LNCaP clone FGC (cell line): ENCODE measurements around the gene SRRM3.

Experiments used
- DNase-seq: peaks from one replicate; pipeline ENCODE4 v3.0.0-alpha.2; 2011; ENCODE audit warnings: low read depth
- H3K4me3 ChIP-seq: 2 replicates; pipeline ENCODE4 v1.5.1; 2011; ENCODE audit warnings: mild to moderate bottlenecking, low read depth, low read length, control low read depth
- TF ChIP-seq, protein P1 (sequence below): IDR thresholded peaks from 2 replicates; pipeline ENCODE4 v1.5.1; 2012; ENCODE audit warnings: mild to moderate bottlenecking; ENCODE audit not compliant: control insufficient read depth, insufficient read depth; ENCODE audit errors: extremely low read depth

SRRM3 gene

GRCh38 chr7:76273503-76273902, 71.8 kb downstream of the SRRM3 start:
- TF ChIP-seq, protein P1, sequence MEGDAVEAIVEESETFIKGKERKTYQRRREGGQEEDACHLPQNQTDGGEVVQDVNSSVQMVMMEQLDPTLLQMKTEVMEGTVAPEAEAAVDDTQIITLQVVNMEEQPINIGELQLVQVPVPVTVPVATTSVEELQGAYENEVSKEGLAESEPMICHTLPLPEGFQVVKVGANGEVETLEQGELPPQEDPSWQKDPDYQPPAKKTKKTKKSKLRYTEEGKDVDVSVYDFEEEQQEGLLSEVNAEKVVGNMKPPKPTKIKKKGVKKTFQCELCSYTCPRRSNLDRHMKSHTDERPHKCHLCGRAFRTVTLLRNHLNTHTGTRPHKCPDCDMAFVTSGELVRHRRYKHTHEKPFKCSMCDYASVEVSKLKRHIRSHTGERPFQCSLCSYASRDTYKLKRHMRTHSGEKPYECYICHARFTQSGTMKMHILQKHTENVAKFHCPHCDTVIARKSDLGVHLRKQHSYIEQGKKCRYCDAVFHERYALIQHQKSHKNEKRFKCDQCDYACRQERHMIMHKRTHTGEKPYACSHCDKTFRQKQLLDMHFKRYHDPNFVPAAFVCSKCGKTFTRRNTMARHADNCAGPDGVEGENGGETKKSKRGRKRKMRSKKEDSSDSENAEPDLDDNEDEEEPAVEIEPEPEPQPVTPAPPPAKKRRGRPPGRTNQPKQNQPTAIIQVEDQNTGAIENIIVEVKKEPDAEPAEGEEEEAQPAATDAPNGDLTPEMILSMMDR = no peak
- H3K4me3 ChIP-seq = no peak overlapping the region
- DNase-seq = no peak

GRCh38 chr7:76278540-76278939, 76.8 kb downstream of the SRRM3 start:
- TF ChIP-seq, protein P1 = no peak
- no peak overlapping the region for H3K4me3 ChIP-seq
- no peak for DNase-seq

- DNase-seq = no peak
- H3K4me3 ChIP-seq = no peak overlapping the region
- TF ChIP-seq, protein P1 = no peak
Observed at GRCh38 chr7:76280408-76280807, 78.7 kb downstream of the SRRM3 start.

DNA sequence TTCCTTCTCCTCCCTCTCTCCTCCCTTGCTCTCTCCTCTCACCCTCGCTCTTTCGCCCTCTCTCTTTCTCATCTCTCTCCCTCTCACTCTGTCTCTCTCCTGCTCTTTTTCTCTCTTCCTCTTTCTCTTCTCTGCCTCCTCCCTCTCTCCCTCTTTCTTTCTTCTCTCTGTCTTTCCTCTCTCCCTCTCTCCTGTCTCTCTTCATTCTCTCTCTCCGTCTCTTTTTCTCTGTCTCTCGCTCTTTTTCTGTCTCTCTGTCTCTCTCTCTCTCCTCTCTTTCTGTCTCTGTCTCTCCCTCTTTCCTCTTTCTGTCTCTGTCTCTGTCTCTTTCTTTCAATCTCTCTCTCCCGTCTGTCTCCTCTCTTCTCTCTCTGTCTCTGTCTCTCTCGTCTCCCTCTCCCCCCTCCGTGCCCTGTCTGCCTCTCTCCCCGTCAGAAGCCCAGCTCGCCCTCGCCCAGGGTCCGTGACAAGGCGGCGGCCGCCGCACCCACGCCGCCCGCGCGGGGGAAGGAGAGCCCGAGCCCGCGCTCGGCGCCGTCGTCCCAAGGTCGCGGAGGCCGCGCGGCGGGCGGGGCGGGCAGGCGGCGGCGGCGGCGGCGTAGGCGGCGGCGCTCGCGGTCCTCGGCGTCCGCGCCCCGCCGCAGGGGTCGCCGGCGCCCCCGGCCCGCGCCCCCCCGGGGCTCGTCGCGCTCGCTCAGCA, 79.5 kb downstream of the SRRM3 start:
- H3K4me3 ChIP-seq = no peak overlapping the region
- no peak for DNase-seq
- TF ChIP-seq, protein P1 = no peak

DNA sequence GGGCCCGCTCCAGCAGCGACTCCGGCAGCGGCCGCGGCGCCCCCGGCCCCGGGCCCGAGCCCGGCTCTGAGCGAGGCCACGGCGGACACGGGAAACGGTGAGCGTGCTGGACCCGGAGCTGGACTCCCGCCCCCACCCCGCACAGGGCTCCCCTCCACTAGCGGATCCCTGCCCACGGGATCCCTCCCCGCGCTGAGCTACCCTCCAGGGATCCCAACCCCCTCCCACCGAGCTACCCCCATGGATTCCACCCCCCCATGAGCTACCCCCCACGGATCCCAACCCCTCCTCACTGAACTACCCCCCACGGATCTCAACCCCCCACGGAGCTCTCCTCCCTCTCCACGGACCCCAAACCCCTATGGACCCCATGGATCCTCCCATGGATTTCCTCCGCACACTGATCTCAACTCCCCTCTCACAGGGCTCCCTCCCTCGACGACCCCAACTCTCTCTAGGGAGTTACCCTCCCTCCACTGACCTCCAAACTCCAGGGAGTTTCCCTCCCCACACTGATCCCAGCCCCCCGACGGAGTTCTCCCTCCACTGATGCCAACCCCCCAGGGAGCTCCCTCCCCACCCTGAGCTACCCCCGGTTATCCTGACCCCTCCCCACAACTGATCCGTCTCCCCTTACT, 80.1 kb downstream of the SRRM3 start:
- H3K4me3 ChIP-seq = 0 out of 2 replicates have a peak overlapping the region, but pooled peaks have one; percentile 26
- no peak for DNase-seq
- TF ChIP-seq, protein P1 = no peak

- TF ChIP-seq, protein P1 = no peak
- 0 out of 2 replicates have a peak overlapping the region, but pooled peaks have one; percentile 26 for H3K4me3 ChIP-seq
- DNase-seq = no peak
Observed at GRCh38 chr7:76282344-76283253, 80.9 kb downstream of the SRRM3 start.
